NCI-H2171 (cell line): ENCODE results near the gene POP4.
A peak's percentile ranks its signal among the peaks of the same experiment; 100 is the strongest.
"Not testable (repeated sequence)": the region's sequence is repeated elsewhere in the genome, so short reads cannot be mapped to it uniquely, and the experiment has no call there.

Experiments used
- DNase-seq: peaks from one replicate; lab custom pipeline; 2025; lab: John Stamatoyannopoulos, UW

POP4 gene

GRCh38 chr19:29610574-29611271 lies 4.6 kb downstream of the POP4 start:
- DNase-seq, result peak; percentile 63

GRCh38 chr19:29612121-29612520 lies 6.0 kb downstream of the POP4 start:
- DNase-seq, result no peak

GRCh38 chr19:29612801-29613595 lies 6.9 kb downstream of the POP4 start:
- DNase-seq, result no peak

GRCh38 chr19:29614046-29614445 lies 8.0 kb downstream of the POP4 start:
- no peak for DNase-seq

GRCh38 chr19:29614780-29615179 lies 8.7 kb downstream of the POP4 start:
- DNase-seq, result no peak

- no peak for DNase-seq
Observed at GRCh38 chr19:29615891-29616425, 9.9 kb downstream of the POP4 start.

- no peak for DNase-seq
Observed at GRCh38 chr19:29616541-29616940, 10.5 kb downstream of the POP4 start.

- DNase-seq, result no peak
Observed at GRCh38 chr19:29617366-29618266, 11.5 kb downstream of the POP4 start.

GRCh38 chr19:29618434-29618833 lies 12.4 kb downstream of the POP4 start:
- DNase-seq, result no peak

GRCh38 chr19:29618871-29619270 lies 12.8 kb downstream of the POP4 start:
- no peak for DNase-seq

GRCh38 chr19:29620931-29621351 lies 14.9 kb downstream of the POP4 start:
- no peak for DNase-seq

GRCh38 chr19:29622166-29623070 lies 16.3 kb downstream of the POP4 start:
- DNase-seq, result no peak

GRCh38 chr19:29623726-29624488 lies 17.8 kb downstream of the POP4 start:
- DNase-seq, result no peak

GRCh38 chr19:29624489-29625185 lies 18.6 kb downstream of the POP4 start:
- DNase-seq, result no peak

GRCh38 chr19:29625186-29625651 lies 19.1 kb downstream of the POP4 start:
- no peak for DNase-seq

GRCh38 chr19:29626386-29626785 lies 20.3 kb downstream of the POP4 start:
- DNase-seq, result no peak

- DNase-seq, result not testable (repeated sequence)
Observed at GRCh38 chr19:29626832-29627231, 20.7 kb downstream of the POP4 start.

- DNase-seq, result no peak
Observed at GRCh38 chr19:29628661-29629385, 22.7 kb downstream of the POP4 start.
